GM12864 (cell line): Measurements from ENCODE around the gene NCAM1.

Source experiments
- DNase-seq: peaks from one replicate; pipeline ENCODE4 v3.0.0-alpha.2; 2011; ENCODE audit warnings: low read depth
- H3K4me3 ChIP-seq: 2 replicates; pipeline ENCODE4 v1.5.1; 2011; ENCODE audit warnings: mild to moderate bottlenecking, low read depth, low read length, control low read depth
- TF ChIP-seq, protein P1 (sequence below): IDR thresholded peaks from 2 replicates; pipeline ENCODE4 v1.5.1; 2011; ENCODE audit warnings: low read depth, mild to moderate bottlenecking, moderate library complexity, low read length, control low read depth, inconsistent platforms; ENCODE audit errors: missing control alignments

Gene NCAM1

DNA sequence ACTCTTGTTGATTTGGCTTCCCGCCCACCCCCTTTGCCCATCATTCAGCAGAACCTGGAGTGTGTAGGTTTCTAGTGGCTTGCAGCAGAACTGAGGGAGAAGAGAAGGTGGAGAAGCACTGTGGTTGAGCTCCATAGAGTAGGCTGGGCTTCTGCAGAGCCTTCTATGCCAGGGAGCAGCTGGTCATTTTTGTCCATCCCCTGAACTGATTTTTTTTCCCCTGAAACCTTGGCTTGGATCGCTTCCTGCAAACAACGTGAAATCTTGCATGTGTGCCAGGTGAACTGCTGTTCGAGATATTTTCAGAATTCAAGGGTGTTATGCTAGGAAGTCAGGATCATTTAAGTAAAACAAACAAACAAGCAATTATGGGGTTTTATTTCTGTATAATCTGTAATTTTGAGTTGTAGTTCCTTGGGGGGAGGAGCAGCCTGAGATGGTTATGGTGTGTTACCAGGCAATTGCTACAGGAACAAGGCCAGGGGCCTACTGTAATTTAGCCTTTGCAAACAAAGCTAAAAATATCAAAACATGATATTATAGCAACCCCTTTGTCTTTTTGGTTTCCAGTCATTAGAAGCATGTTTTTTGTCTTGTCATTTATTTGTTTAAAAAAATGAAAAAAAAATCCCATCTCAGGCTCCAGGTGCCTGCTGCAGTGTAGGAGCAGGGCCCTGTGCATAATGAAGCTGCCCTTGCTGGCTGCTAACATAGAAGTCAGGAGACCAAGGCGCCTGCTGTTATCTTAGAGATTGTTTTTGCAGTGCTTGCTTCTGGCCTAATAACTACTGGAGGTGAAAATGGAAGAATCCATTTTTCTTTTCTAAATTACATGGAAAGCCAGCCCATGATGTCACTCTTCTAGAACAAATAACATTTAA, 200.7 kb downstream of the NCAM1 start:
- no peak for DNase-seq
- TF ChIP-seq, protein P1, sequence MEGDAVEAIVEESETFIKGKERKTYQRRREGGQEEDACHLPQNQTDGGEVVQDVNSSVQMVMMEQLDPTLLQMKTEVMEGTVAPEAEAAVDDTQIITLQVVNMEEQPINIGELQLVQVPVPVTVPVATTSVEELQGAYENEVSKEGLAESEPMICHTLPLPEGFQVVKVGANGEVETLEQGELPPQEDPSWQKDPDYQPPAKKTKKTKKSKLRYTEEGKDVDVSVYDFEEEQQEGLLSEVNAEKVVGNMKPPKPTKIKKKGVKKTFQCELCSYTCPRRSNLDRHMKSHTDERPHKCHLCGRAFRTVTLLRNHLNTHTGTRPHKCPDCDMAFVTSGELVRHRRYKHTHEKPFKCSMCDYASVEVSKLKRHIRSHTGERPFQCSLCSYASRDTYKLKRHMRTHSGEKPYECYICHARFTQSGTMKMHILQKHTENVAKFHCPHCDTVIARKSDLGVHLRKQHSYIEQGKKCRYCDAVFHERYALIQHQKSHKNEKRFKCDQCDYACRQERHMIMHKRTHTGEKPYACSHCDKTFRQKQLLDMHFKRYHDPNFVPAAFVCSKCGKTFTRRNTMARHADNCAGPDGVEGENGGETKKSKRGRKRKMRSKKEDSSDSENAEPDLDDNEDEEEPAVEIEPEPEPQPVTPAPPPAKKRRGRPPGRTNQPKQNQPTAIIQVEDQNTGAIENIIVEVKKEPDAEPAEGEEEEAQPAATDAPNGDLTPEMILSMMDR = no peak
- H3K4me3 ChIP-seq = no peak overlapping the region

DNA sequence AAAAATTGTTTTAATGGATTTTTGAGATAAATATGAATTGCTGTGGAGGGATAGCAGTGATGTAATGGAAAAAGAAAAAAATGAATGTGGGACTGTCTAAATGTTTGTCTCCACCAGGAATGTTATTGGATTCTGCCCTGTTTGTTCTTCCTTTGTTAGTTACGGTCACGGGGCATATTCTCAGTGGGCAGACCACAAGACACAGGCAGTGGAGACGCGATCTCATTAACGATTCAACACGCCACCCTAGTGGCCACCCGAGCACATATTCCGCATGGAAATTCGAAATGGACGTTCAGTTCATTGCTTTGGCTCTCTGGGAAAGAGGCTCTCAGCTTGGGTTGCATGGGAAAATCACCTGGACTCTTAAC, 201.4 kb downstream of the NCAM1 start:
- H3K4me3 ChIP-seq = no peak overlapping the region
- TF ChIP-seq, protein P1 = no peak
- DNase-seq = no peak

DNA sequence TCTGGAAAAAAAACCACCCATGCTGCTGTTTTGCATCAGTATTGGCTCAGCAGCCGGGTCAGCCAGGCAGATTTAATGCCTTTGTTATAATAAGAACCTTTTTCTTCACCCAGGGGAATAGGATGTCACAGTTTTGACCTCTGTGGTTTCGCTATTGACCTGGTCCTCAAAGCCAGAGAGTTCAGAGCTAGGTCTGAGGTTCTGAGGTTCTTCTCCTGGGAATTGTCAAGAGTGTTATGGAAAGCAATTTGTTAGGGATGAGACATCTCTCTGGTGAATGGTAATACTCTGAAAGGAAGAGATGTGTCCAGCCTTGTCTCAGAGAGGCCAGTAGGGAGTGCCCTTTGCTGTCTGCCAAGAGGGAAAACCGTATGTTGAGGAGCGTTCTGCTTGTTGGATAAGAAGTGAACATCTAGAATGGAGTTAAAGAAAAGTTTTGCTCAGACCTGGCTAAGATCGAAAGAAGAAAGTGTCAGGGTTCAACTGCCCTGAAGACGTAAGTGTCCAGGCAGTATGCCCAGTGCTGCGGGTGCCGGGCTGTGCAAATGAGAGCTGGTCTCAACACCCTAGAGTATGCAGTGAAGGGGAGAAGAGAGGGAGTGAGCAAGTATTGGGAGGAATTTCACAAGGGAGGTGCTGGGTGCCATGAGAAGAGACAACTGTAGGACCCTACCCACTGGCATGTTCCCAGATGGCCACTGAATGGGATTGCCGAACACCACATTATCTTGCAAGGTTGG, 202.2 kb downstream of the NCAM1 start:
- TF ChIP-seq, protein P1 = no peak
- no peak for DNase-seq

DNA sequence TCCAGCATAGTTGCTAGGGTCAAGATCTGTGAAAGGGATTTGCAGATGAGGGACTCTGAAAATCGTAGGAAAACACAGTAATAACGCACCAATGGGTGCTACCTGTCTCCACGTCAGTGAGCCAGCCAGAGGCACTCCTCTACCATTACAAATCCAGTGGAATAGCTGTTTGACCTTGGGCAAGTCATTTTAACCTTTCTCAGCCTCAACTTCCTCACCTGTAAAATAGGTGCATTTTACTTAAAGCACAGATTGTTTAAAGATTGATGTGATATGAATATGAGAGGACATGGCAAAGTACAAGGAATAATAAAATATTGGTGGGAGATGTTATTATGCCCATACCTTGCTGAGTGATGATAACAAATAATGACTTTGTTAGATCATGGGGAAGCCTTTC, 205.1 kb downstream of the NCAM1 start:
- H3K4me3 ChIP-seq = no peak overlapping the region
- TF ChIP-seq, protein P1 = no peak
- DNase-seq = no peak

More for the DNA sequence above, 202.2 kb downstream of the NCAM1 start:
- H3K4me3 ChIP-seq = no peak overlapping the region

DNA sequence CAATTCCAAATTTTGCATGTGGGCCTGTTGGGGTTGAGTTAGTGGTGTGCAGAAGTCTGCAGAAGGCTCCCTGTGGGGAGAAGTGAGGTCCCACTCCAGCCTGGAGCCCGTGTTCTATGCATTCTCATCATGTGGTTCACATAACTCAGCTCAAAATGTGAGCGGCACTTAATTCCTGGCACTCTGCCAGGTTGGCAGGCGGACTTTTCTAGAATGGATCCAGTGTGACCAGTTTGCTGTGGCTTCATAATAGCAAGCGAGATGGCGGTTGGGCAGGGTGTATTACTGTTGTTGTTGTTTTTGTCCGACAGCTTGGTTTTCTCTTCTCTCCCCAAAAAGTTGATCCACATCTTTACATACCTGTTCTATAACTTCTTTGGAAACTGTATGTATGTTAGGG, 206.4 kb downstream of the NCAM1 start:
- no peak overlapping the region for H3K4me3 ChIP-seq
- TF ChIP-seq, protein P1 = no peak
- no peak for DNase-seq

DNA sequence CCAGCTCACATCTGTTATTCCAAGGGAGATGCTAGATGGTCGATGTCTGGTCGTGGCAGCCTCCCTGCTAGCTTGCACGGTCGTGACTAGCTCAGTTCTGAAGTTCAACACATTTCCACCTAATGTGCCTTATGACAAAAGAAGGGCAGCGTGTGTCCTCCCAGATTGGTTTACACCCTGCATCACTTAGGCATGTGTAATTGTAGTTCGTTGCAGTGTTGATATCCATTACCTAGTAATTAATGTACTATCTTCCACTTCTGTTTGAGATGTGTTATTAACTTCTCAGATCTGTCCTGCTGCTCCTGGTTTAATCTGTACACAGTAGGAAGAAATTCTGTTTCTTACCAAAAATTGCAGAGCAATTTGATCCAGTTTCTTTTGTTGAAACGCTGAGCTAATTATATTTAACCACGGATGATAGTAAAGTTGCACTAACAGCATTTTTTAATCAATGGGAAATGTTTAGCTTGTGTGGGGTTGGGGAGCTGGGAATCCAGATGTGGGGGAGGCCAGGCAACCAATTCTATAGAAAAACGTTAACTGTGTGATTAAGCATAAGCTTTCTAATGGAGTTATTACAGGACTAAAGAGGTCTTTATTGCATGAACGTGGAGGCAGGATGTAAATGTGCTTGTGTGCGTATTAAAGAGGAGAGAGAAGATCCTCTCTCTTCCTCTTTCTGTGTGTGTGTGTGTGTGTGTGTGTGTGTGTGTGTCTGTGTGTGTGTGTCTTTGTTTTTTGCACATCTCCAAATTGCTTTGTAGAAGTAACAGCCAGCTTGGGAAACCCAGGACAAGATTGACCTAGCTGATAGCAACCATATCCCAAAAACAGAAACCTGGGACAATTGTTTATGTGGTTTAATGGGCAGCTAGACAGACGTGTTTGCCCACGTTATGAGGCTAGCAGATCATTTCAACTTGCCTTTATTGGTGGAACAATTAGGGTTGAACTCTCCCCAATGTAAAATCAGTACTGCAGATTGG, 207.4 kb downstream of the NCAM1 start:
- TF ChIP-seq, protein P1 = no peak
- H3K4me3 ChIP-seq = no peak overlapping the region
- no peak for DNase-seq
